AG20443 (cell line): ENCODE measurements around the gene AGPAT3.

Experiments used
- DNase-seq: peaks from one replicate; pipeline ENCODE4 v3.0.0; 2012; ENCODE audit warnings: low spot score, mixed read lengths

Gene AGPAT3

DNA sequence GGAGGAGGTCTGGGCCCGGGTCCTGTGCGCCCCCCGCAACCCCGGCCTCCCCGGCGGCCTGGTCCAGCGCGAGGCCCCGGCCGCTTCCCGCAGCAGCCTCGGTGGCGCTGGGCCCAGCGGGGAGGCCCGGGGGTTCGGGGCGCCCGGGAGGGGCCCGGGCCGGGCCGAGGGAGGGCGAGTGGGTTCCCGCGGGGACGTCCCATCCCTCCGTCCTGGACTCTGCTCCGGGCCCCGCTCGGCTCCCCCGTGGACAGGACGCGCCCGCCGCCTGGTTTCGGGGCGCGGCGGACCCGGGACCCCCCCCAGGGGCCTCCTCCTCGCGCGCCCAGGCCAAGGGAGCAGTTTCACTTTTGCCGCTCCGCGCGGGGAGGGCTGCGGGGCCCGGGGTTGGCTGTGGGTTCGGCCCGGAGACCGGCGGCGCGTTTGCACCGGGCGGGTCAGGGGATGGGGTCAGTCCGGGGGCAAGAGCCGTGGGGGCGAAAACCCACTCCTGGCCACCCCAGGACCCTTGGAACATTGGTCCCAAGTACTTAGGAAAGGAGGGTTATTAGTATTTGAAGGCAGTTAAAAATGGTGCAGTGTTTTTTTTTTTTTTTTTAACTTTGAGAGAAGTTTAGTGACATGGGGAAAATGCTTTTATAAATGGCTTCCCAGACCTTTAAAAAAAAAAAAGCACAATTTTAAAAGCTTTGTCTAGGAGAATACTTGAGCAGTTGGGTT is 677 bp downstream of the AGPAT3 start:
- DNase-seq, result peak; percentile 81

DNA sequence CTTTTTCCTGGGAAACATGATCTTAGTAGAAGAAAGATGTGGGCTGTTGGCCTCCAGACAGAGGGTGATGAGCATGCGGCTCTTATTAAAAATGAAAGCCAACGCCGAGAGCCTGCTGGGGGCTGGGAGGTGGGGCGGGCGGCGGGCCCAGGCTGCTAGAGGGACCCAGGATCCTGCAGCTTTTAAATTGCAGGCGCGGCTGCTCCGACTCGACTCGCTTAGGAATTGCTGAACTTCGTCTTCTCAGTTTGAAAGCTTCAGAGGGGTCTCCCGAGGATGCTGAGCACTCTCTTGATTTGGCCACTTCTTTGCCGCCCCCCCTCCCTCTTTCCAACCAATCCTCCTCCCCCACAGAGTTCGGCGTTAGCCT is 1.2 kb downstream of the AGPAT3 start:
- peak; percentile 79 for DNase-seq

DNA sequence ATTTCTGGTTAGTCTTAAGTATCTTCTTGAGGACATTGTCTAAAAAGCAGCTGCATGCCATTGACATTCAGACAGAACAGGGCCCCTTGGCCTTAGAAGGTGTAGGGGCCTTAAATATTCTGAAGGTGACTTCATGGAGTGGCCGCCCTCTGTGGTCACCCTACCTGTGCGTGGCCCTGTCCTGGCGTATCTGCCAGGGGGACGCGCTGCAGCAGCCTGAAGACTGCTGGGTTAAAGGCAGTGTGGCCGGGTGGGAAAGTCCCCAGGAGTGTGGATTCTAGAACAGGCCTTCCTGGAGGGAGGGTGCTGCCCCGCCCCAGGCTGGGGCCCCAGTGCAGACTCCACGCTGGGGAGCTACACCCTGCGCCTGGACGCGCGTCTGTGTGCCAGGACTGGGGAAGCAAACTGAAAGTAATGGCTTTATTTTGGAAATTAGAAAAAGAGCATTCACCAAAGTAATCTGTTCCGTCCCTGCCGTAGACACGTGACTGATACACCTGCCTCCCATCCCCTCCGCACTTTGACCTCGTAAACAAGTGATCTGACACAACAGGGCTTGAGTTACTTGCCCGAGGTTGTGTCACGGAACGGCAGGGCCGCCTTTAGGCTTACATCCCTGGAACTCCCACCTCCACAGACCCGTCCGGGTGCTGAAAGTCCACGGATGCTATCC is 1.8 kb downstream of the AGPAT3 start:
- DNase-seq, result no peak

DNA sequence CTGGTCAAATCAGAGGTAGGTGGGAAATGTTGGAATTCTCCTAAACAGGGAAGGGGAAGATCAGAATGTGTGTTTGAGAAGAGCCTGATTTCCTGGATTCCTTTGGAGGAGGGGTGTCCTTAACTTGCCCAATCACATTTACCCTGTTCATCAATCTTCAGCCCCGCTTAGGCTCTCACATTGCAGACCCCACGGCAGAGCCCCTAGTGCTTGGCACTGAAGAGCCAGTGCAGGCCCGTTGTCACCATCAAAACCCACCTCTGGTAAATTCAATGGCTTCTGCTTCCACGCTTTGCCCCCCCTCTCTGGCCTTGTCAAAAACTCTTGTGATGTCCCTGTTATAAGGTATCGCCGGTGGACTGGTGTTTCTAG is 2.3 kb downstream of the AGPAT3 start:
- DNase-seq, result no peak

DNA sequence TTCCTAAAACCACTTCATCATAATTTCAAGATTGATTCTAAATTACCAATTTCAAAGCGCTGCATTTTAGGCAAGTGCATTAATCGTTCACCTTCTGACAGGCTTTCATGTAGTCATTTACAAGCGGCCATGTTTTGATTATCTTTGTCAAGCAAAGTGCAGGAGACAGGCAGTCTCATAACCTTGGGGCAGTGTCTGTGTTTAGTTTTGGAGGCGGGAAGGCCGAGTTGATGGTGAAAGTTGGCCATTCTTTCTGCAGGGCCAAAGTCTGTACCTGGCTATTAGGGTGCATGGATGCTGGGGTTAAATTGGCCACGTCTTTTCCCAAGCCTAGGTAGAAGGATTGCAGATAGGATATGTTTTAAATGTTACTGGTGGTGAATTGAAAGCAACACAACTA is 2.9 kb downstream of the AGPAT3 start:
- no peak for DNase-seq

DNA sequence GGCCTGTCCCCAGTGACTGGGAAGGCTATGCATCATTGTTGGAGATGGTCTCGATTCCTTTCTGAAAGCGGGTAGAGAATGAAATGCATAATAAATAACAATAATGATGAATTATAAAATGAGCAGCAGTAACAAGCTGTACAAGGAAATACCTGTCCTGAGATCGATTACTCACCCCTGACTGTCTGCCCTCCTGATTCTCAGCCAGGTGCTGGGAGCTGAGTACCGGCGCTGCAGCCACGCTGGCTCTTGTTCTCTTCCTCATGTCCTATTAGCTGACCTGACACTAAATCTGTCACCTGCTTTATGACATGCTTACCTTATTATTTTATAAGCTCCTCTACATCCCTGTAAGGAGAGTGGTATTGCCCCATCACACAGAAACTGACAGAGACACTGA is 3.4 kb downstream of the AGPAT3 start:
- DNase-seq, result no peak

DNA sequence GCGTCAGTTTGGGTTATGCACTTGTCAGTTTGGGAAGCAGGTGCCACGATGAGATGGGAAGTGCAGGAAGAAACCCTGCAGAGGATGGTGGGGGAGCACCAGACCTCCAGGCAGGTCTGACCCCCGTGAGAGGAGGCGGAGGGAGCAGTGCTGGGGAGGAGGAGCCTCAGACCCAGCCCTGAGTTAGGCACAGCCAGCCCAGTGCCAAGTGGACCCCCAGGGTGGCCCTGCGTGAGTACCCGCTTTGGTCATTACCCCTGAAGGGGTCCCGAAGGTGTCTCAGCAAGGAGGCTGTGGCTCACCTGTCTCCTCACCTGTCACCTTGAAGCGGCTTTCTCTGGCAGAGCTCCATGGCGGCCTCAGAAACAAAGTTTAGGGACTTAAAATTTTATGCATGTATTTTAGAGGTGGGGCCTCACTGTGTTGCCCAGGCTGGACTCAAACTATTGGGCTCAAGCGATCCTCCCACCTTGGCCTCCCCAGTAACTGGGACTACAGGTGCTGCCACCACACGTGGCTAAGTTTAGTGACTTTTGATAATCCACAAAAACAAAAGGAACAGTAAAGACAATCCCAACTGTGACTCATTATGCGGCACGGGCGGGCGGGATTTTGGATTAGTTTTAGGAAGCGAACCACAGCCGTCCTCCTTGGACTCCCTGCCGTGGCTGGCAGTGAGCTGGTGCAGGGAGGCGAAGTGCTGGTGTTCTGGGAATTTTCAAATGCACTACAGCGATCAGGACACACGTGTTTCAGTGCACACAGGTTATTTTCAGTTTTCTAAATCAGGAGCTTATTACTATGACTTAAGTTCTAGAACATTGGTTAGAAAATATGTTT is 4.7 kb downstream of the AGPAT3 start:
- DNase-seq, result peak; percentile 54

DNA sequence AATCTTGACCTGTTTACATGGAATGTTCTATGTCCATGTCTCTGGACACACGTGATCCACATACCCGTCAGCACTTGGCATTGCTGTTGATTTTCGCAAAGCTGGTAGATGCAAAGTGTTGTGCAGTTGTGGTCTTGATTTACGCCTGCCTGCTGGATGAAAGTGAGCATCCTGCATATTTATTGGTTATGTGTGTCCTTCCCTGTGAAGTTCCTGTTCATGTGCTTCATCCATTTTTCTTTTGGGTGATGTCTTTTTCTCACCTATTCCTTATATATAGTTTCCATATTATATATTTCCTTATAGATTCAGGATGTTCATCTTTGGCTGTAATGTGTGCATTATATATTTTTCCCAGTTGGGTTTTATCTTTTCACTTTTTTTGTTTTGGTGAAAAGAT is 6.5 kb downstream of the AGPAT3 start:
- DNase-seq, result no peak

DNA sequence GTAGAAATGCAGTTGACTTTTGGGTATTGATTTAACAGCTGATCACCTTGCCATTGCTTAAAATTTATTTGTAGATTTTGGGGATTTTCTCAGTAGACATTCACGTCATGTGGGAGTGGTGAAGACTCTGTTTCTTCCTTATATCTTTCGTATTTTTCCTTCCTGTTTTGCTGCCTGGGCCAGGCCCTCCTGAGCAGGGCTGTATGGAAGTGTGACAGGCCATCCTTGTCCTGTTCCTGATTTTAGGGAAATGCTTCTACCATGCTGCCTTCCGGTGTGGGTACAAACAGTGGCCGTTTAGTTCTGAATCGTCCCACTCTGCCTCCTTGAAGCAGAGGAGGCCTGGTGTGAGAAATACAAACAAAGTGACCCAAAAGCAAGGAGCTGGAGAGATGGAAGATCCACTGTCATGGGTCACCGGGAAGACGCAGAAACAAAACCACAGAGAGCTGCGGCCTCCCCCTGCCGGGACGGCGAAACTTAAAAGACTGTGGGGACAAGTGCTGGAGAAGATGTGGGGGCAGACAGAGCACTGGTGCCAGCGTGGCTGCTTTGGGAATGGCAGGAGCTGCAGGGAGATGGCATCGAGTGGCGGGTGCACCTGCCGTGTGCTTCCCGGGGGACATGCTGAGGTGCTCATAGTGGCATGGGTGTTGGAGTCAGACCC is 7.6 kb downstream of the AGPAT3 start:
- no peak for DNase-seq

DNA sequence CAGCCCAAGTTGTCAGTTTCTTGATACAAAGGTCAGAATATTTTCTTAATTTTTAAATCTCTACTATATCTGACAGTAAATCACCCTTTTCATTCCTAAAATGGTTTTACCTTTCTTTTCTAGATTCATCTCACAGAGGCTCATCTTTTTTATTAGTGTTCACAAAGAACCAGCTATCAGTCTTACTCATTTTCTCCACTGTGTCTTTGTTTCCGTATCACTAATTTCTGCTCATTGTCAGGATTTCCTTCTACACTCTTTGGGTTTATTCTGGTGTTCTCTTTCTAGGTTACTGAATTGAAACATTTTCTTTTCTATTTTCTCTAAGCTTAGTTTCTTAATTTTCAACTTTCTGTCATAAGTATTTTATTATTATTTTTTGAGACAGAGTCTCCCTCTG is 8.7 kb downstream of the AGPAT3 start:
- DNase-seq, result no peak

DNA sequence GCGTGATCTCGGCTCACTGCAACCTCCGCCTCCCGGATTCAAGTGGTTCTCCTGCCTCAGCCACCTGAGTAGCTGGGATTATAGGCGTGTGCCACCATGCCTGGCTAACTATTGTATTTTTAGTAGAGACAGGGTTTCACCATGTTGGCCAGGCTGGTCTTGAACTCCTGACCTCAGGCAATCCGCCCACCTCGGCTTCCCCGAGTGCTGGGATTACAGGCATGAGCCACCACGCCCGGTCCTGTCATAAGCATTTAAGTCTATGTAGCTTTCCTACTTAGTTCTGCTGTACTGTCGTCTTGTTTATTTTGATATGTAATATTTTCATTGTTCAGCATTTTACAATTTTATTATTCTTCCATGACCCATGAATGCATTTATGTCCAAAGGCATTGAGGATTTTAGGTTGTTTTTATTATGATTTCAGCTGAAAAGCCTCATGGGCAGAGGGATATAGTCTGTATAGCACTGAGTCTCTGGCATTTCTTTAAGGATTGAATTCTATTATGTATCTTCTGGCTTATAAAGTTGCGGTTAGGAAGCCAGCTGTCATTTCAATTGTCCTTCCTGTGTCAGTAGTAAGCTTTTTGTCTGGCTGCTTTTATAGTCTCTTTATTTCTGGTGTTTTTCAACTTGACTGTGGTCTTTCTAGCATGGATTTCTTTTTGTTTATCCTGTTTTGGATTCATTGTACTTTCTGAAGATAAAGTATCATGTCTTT is 9.2 kb downstream of the AGPAT3 start:
- no peak for DNase-seq

DNA sequence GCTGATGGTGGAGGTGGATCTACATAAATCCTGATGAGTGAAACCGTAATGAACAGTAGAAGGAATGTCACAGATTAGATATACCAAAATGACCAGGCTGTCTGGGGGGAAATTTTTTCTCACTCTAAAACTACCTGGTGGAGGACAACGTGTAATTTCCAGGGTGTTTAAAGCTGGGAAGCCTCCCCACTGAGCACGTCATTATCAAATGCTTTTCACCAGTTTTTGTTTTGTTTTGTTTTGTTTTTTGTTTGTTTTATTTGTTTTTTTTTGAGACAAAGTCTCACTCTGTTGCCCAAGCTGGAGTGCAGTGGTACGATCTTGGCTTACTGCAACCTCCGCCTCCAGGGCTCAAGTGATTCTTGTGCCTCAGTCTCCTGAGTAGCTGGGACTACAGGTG is 11.6 kb downstream of the AGPAT3 start:
- no peak for DNase-seq

DNA sequence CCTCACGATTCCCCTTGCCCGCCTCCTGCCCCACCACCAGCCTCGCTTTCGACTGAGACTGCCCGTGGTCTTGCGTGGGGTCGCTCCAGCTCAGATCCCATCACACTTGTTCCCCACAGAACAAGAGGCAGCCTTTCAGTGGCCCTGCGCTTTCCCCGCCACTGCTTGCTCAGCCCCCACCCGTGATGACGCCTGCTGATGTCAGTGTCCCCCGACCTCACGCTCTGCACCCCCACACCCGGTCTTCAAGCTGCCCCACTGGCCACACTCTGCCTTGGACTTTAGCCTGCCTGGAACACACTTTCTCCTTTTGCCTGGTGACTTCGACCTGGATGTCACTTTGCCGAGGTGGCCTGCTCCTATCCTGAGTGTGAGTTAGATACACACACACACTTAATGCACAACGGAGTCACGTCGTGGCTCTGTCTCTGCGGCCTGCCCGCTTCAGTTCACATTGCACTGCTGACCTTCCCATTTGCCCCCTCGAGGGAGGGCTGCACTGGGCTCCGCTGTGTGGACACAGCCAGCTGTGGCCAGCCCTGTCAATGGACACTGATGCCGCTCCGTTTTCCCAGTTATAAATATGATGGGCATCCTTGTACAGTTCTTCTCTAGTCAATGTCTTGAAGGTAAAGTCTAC is 13.0 kb downstream of the AGPAT3 start:
- no peak for DNase-seq

DNA sequence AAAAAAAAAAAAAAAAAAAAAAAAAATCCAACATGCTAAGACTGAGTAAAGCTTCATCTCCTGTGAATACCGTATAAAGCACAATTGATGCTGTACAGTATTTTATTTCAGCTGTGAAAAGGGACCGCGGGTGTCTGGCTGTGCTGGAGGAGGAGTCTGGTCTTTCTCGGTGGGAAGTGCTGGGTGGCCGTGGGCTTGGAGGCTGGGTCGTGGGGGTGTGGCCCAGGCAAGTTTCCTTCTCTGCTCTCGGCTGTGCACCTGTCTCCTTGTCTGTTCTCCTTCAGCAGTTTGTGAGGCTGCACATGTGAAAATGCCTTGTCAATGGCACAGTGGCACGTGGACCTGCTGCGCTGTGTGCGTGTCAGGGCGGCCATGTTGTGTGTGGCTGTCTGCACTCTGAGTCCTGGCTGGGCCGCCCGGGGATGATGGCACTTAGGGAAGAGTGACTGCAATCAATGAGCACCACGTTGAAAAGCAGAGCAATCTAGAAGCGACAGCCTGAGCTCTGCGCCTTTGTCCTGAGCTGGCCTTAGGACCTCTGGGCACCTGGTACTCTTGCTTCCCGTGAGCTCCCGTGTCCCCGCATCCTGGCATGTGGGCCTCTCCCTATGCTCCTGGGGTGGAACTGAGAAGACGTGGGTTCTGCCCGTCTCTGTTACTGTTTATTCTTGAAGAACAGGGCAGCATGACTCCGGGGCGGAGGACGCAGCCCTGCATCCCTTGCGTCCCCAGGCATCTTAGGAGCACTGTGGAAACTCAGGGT is 14.5 kb downstream of the AGPAT3 start:
- no peak for DNase-seq

DNA sequence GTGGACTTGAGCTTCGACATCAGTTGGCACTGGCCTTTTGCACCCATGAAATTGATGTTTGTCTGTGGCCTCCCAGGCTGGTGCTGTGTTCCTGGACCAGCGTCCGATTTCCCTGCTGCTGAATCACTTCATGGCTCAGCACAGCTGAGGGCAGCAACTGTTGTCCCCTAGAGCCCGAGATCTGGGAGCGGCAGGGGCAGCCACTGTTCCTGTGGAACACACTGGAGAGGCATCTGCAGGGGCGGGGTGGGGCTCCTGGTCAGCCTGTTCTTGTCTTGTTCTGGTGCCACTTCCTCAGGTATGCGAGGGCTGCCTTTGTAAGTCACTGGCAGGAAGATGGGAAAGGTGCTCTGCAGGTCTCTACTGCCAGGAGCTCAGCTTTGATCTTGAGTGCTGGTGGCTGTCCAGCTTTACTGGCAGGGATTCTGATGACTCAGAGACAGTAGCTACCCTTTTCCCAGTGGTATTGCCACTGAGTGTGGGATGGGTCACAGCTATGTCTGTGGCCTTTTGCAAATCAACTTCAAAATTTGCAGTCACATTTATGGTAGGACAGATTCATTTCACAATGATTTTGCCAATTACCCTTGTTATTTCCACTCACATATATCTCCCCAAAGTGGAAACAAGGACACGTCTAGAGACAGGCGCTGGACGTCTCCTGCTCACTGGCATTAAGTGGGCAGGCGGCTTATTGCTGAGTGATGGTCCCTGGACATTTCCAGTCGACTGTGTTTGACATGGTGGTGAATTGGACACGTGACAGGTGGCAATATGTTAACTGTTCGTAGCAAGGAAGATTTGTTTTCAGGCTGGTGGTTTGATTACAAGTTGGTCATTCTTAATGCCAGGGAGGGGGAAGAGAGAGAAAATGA is 15.3 kb downstream of the AGPAT3 start:
- DNase-seq, result peak; percentile 60

DNA sequence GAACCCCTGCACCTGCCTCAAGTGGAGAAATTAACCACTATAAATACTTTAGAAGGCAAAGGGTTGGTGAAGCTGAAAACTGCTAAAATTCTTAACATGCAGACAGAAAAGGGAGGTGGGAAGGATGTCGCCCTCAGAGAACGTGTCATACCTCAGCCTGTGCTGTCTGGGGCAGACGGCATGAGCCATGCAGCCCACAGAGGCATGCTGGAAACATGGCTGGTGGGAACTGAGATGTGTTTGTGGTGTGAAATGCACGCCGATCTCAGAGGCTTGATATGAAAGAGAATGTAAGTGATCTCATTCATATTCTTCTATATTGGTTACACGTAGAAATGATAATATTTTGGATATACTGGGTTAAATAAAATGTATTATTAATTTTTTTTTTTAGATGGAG is 16.3 kb downstream of the AGPAT3 start:
- DNase-seq, result no peak

DNA sequence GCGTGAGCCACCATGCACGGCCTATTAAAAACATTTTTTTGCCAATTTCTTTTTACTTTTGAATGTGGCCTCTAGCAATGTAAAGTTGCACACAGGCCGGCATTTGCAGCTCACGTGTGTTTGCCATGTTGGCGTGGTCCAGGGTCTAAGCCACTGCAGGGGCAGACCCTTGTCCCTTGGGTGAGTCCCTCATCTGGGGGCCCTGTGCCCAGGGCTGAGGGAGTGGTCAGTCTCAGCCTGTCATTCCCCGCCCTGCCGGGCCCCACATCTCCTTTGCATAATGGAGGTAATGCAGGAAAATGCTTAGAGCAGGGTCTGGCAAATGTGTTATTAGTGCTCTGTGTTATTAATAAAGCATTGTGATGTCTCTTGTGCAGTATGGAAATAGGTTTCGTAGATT is 16.9 kb downstream of the AGPAT3 start:
- DNase-seq, result no peak

DNA sequence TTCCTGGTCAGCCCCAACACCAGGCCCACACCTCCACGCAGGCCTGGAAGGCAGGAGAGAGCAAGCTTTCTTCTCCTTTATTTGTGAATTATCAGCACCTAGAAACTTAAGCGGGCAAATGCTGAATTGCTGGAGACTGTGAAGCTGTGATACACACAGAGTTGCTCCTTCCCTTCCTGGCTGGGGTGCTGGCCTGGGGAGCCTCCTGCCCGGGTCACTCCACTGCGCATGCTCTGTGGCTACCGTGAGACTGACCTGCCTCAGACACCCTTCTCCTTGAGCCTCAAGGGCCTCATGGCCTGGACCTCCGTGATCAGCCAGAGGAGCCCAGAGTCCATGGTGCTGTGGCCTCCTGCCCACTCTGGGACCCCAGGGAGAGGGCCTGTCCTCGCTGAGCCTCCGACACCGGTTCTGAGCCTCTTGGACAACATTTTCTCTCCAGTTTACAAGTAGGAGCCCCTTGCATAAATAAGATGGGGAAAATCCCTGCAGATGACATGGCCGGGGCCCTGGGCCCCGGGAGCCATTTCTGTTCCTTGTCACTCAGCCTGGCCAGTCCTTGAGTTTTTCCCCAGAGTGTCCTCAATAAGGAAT is 18.0 kb downstream of the AGPAT3 start:
- DNase-seq, result no peak
